SK-MEL-5 (cell line): ENCODE results near the gene NOP9. TPM values are rescaled to one million over a fixed set of nuclear protein-coding genes. Genes with fewer than 3 reads are reported as not detected.
A peak's percentile ranks its signal among the peaks of the same experiment; 100 is the strongest.

Experiments used
- DNase-seq: peaks from one replicate; pipeline ENCODE4 v3.0.0-alpha.2; 2016; ENCODE audit warnings: low read depth, low spot score
- in situ Hi-C: cut with HindIII; loops from 2 replicates; pipeline ENCODE4 v1.10.0; 2016; ENCODE audit warnings: low sequenced_read_pairs, high pct_unique_total_duplicates, low pct_unique_long_range_greater_than_20kb
- total RNA-seq: library from RNA; depleted of rRNA; stranded (reverse); fragments of >200 nt; shearing (Covaris generic); gene quantifications from 2 replicates; pipeline ENCODE4 v1.2.3, GENCODE V29; 2014

Gene NOP9
- total RNA-seq, 1 experiment from 2014 or later = 22.9 TPM

DNA sequence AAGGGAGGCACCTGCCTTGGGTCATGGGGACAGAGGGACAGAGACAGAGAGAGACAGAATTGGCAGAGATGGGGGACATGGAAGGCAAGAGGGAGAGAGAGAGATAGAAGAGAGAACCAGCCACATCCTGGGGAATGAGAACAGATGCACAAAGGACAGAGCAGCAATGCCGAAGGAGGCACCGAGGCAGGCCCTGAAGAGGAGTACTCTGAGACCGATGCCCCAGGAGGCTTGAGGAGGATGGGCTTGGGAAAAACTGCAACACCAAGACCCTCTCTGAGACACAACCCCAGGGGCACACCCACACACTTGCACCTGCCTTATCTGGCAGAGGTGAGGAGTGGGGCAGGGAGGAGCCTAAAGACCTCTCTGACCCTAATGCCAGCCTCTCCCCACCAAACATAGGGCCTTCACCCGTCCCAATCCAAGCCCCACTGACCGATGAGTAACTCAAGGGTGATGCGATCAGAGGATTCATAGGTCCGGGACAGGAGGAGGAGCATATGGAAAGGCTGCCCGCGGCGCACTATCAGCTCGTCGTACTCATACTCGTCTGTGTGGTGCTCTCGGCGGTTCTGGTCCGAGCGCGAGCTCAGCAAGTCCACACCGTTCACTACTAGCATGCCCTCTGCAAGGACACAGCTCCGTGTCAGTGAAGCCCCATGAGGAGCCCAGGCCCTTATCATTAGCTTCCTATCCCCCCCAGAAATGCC, 38.2 kb upstream of the NOP9 start:
- in situ Hi-C loops = no loop called here
- DNase-seq = no peak

GRCh38 chr14:24261969-24262327, 37.7 kb upstream of the NOP9 start:
- in situ Hi-C loops = no loop called here
- DNase-seq = no peak

DNA sequence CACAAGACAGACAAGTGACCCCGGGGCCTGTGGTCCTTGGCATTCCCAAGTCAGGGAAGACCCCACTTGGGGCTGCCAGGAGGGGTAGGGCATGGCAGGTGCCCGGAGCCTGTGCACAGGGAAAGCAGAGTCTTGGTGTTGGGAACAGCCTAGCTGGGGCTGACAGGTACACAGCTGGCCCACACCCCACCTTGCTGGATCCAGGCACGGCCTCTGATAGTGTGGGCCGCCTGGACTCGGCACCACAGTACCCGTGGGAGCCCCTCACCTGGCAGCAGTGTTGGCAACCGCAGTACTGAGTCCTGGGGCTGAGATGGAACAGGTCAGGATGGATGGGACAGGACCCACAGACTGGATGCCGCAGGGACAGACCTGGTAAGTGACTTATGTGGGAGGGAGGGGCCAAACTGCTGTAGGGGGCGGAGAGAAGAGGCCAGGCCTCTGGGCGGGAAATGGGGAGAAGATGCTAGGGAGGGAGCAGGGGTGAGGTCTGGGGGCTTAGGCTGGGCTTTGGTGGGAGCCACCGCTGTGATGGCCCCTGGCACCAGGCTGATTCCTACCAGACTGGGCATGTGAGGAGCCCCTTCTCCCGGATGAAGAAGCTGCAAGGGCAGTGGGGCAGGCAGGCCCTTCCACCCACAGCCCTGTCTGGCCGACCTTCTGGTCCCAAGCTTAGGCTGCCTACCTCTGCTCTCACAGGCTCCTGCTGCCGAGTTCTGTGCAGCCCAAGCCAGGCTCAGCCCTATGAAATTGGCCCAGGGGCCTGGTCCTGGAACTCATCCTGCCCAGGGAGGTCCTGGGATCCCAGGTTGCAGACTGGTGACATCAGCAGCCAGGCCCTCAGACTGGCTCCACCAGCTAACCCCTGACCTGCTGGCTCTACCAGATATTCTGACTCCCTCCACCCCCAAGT, 36.6 kb upstream of the NOP9 start, which contains the start of gene TGM1:
Gene TGM1 (minus strand): TSS at position 357 of the 913 bp plus-strand sequence. CDS start 825 bp downstream, outside the sequence.
- in situ Hi-C loops = no loop called here
- no peak for DNase-seq

DNA sequence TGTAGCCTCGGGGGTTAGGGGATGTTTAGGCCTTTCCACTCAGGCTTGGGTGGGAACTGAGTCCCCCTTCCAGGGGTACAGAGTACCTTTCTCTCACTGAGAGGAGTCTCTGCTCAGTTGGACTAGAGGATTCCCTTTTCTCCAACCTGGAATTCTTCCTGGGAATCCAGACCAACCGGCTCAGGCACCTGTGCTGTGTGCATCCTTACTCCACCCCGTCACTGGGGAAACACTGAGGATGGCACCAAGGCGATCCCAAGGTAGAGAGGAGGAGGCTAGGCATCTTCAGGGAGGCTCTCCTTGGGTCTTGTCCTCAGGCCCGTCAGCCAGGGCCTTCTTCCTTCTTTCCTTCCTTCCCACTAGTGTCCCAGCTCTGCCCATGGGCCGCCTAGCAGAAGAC, 35.8 kb upstream of the NOP9 start:
- DNase-seq = no peak
- in situ Hi-C loops = no loop called here

DNA sequence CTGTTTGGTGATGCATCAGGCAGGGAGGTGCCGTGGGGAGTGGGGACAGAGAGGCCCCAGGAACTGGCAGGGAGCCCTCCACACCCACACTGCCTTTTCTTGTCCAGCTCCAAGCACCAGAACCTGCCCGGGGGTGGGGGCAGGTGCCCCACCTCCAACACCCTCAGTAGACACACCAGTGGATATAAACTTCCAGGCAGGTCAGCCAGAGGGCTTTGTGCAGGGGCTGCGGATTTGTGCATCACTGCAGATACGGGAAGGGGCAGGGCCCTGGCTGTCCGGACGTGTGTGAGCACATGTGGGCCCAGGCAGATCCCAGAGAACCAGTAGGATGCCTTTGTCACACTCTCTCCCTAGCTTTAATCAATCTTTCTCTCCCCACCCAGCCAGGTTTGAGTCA, 35.4 kb upstream of the NOP9 start:
- in situ Hi-C loops = no loop called here
- DNase-seq = no peak

DNA sequence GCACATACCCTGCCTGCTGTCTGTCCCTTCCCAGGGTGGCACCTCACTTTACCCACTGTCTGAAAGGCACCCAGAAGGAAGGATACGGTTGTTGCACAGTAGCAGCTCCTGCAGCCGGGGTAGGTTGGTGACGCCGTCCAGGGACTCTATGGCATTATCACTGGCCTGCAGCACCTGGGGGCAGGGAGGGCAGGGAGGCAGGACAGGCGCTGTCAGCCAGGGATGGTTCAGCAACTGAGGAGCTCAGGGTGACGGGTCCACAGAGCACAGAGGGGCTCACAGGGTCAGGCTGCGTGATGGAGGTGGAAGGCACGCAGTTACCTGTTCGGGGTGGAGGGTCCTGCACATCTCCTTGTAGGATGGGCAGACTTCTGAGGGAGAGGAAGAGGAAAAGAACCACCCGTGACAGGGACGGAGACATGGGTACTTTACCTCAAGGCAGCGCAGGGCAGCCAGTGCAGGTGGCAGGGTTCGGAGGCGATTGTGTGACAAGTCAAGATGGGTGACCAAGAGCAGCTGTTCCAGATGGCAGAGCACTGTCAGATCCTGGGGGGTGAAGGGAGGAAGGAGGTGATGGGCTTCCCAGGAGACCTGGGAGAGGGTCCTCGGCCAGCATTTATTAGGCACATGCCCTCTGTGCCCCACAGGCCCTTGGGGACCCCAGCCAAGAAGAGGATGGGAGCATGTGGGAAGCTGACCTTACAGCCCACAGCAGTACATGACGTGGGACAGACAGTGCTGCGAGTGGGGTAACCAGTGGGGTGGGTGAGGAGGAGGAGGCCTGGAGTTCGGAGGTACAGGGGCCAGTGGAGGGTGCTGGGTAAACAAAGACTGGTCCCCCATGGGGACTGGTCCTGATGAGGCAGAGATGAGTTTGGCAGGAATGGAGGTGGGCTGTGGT, 33.1 kb upstream of the NOP9 start:
- no peak for DNase-seq
- in situ Hi-C loops = no loop called here

GRCh38 chr14:24267516-24267915, 32.1 kb upstream of the NOP9 start:
- in situ Hi-C loops = no loop called here
- no peak for DNase-seq

- in situ Hi-C loops = no loop called here
- no peak for DNase-seq
Measured at GRCh38 chr14:24268225-24268624, 31.4 kb upstream of the NOP9 start.

GRCh38 chr14:24269368-24269767, 30.3 kb upstream of the NOP9 start:
- in situ Hi-C loops = no loop called here

GRCh38 chr14:24269910-24270536, 29.6 kb upstream of the NOP9 start:
- DNase-seq = no peak
- in situ Hi-C loops = no loop called here

More at GRCh38 chr14:24269368-24269767, 30.3 kb upstream of the NOP9 start:
- DNase-seq = no peak

GRCh38 chr14:24270537-24271133, 29.0 kb upstream of the NOP9 start:
- no peak for DNase-seq
- in situ Hi-C loops = no loop called here

DNA sequence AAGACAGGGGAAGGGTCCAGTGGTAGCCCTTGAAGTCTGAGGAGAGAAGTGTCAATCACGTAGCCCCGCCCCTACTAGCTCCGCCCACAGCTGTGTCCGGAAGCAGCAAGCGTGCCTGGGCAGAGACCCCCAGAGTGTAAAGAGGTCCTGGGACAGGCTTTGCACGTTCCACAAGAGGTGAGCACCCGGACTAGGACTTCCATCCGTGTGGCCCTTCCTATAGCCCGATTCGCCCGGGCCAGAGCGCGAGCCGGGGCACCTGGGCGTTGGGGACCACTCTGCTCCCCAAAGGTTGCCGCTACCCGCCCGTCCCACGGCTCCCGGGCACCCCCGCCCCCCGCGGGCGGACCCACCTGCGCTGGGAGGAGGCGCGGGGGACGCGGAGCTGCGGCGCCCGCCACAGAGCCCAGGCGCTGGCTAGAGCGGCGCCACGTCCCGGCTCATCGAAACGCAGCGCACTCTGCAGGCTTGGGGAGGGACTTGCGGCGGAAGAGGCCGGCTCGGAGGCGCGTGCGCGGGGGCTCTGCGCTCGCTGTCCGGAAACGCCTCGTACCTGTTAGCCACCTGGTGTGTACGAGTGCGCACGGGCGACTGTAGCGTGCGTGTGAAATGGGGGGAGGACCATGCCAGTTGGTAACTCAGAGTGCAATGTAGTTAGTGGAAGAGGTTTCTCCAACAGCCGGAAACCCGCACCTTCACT, 28.4 kb upstream of the NOP9 start, which contains the start of gene RABGGTA:
Gene RABGGTA (minus strand): TSS at position 464 of the 700 bp plus-strand sequence. CDS start 482 bp downstream, outside the sequence.
- in situ Hi-C loops = no loop called here
- DNase-seq = peak; percentile 82

- no peak for DNase-seq
- in situ Hi-C loops = no loop called here
Measured at GRCh38 chr14:24271834-24272263, 27.8 kb upstream of the NOP9 start.

GRCh38 chr14:24272467-24272866, 27.2 kb upstream of the NOP9 start:
- in situ Hi-C loops = no loop called here
- no peak for DNase-seq

GRCh38 chr14:24273422-24273998, 26.1 kb upstream of the NOP9 start:
- in situ Hi-C loops = no loop called here
- peak; percentile 14 for DNase-seq

DNA sequence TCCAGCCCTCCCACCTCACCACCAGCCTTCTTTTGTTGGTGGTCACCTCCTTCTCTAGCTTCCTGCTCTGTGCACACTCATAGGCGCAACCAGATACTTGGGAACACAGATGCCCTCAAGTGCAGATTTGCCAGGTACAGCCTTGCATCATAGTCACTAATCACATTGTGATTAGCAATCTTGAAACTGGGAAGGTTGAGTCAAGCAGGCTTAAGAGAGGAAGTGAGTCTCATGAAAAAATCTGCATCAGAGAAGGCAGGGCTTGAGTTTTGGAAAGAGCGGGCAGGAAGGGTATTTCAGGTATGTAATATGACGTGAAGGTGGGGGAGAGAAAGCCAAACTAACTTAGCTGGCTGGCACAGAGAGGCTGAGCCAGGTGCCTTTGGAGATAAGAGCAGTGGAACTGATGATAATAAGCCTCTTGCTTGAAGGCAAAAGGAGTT, 25.5 kb upstream of the NOP9 start:
- DNase-seq = no peak
- in situ Hi-C loops = no loop called here
